IMR-90 (cell line): ENCODE measurements around the gene CD44. TPM values are rescaled to one million over a fixed set of nuclear protein-coding genes. Genes with fewer than 3 reads are reported as not detected.

Source experiments
- ATAC-seq: fragments of 200-7000 bp; cut with Tn5 transposase; 2 replicates; pipeline ENCODE4 v1.9.1; 2020; ENCODE audit warnings: low read depth, mild to moderate bottlenecking, moderate library complexity
- BruUV-seq: library from RNA; stranded (reverse); fragments of 400-500 nt; replicated peaks from 2 replicates; lab custom pipeline; 2021; lab: Mats Ljungman, UMichigan
- CTCF ChIA-PET: fragments of 300-600 bp; formaldehyde crosslinking; extraction: SDS; loops from one replicate; lab custom pipeline; 2021; ENCODE audit warnings: antibody characterized with exemption; lab: Yijun Ruan, JAX
- POLR2A ChIA-PET: fragments of 300-600 bp; sonication (Branson Sonifier 250); formaldehyde crosslinking; loops from one replicate; lab custom pipeline; 2022; ENCODE audit warnings: antibody characterized with exemption; ENCODE audit not compliant: unreplicated experiment; lab: Charles Lee
- DNase-seq: peaks from one replicate; pipeline ENCODE4 v3.0.0; 2013
- H2AFZ ChIP-seq: replicated peaks from 2 replicates; pipeline ENCODE3; 2013; ENCODE audit warnings: low read length, mild to moderate bottlenecking; ENCODE audit not compliant: poor library complexity
- H2AK5ac ChIP-seq: 2 replicates; pipeline ENCODE4 v1.6.1; 2013; ENCODE audit warnings: low read depth, low read length, inconsistent platforms
- H2AK9ac ChIP-seq: replicated peaks from 2 replicates; pipeline ENCODE3; 2013; ENCODE audit warnings: mild to moderate bottlenecking, low read depth, low read length, moderate library complexity; ENCODE audit not compliant: poor library complexity
- H2BK120ac ChIP-seq: 2 replicates; pipeline ENCODE4 v1.6.1; 2013; ENCODE audit warnings: low read depth, low read length, inconsistent platforms
- H2BK15ac ChIP-seq: 3 replicates; pipeline ENCODE4 v1.6.1; 2013; ENCODE audit warnings: low read depth, low read length, inconsistent platforms
- H2BK20ac ChIP-seq: 2 replicates; pipeline ENCODE4 v1.6.1; 2013; ENCODE audit warnings: low read depth, mild to moderate bottlenecking, inconsistent platforms, low read length, moderate library complexity
- H2BK5ac ChIP-seq: 2 replicates; pipeline ENCODE4 v1.6.1; 2013; ENCODE audit warnings: mild to moderate bottlenecking, low read depth, low read length, inconsistent platforms; ENCODE audit not compliant: poor library complexity, severe bottlenecking
- H3K14ac ChIP-seq: replicated peaks from 2 replicates; pipeline ENCODE4 v1.6.1; 2013; ENCODE audit warnings: low read depth, low read length, inconsistent platforms
- H3K18ac ChIP-seq: 2 replicates; pipeline ENCODE4 v1.6.1; 2013; ENCODE audit warnings: low read depth, low read length, control low read depth
- H3K23ac ChIP-seq: 2 replicates; pipeline ENCODE4 v1.6.1; 2013; ENCODE audit warnings: low read depth, low read length, inconsistent platforms
- H3K27ac ChIP-seq: 2 replicates; pipeline ENCODE4 v1.5.1; 2013; ENCODE audit warnings: mild to moderate bottlenecking, control low read depth, low read length; ENCODE audit not compliant: insufficient read depth
- H3K27me3 ChIP-seq: 2 replicates; pipeline ENCODE4 v1.6.1; 2013; ENCODE audit warnings: low read length; ENCODE audit not compliant: control insufficient read depth, insufficient read depth
- H3K36me3 ChIP-seq: 2 replicates; pipeline ENCODE4 v1.6.1; 2013; ENCODE audit warnings: low read length, mixed read lengths; ENCODE audit not compliant: control insufficient read depth, insufficient read depth
- H3K4ac ChIP-seq: 2 replicates; pipeline ENCODE4 v1.6.1; 2013; ENCODE audit warnings: low read depth, low read length, inconsistent platforms
- H3K4me1 ChIP-seq: 2 replicates; pipeline ENCODE4 v1.6.1; 2013; ENCODE audit warnings: low read length, mixed read lengths; ENCODE audit not compliant: control insufficient read depth, insufficient read depth
- H3K4me2 ChIP-seq: 2 replicates; pipeline ENCODE4 v1.6.1; 2013; ENCODE audit warnings: low read depth, mild to moderate bottlenecking, control low read depth, low read length, moderate library complexity
- H3K4me3 ChIP-seq: 2 replicates; pipeline ENCODE4 v1.5.1; 2013; ENCODE audit warnings: low read depth, mild to moderate bottlenecking, control low read depth, low read length, moderate library complexity; ENCODE audit not compliant: insufficient read depth
- H3K56ac ChIP-seq: 2 replicates; pipeline ENCODE4 v1.6.1; 2013; ENCODE audit warnings: low read length, inconsistent platforms; ENCODE audit not compliant: insufficient read depth; ENCODE audit errors: extremely low read depth
- H3K79me1 ChIP-seq, 2 experiments: 2 replicates each; pipeline ENCODE4 v1.6.1; 2013; ENCODE audit warnings: low read length in 2 of 2, inconsistent platforms in 1 of 2, low read depth in 1 of 2
- H3K9ac ChIP-seq: 2 replicates; pipeline ENCODE4 v1.6.1; 2013; ENCODE audit warnings: low read depth, low read length, control low read depth
- H3K9me1 ChIP-seq: 2 replicates; pipeline ENCODE4 v1.6.1; 2013; ENCODE audit warnings: low read length, inconsistent platforms; ENCODE audit not compliant: insufficient read depth
- H3K9me3 ChIP-seq: 2 replicates; pipeline ENCODE4 v1.6.1; 2013; ENCODE audit warnings: low read length; ENCODE audit not compliant: control insufficient read depth, insufficient read depth
- H4K20me1 ChIP-seq: 2 replicates; pipeline ENCODE4 v1.6.1; 2013; ENCODE audit warnings: low read length, inconsistent platforms; ENCODE audit not compliant: insufficient read depth
- H4K5ac ChIP-seq: 2 replicates; pipeline ENCODE4 v1.6.1; 2013; ENCODE audit warnings: mild to moderate bottlenecking, low read depth, low read length, control low read depth
- H4K8ac ChIP-seq, 2 experiments: 2 replicates each; pipeline ENCODE4 v1.6.1; 2013; ENCODE audit warnings: low read depth in 2 of 2, low read length in 2 of 2, control low read depth in 1 of 2, inconsistent platforms in 1 of 2
- H4K91ac ChIP-seq: 2 replicates; pipeline ENCODE4 v1.6.1; 2013; ENCODE audit warnings: low read depth, low read length, inconsistent platforms; ENCODE audit not compliant: insufficient read depth
- CHD1 ChIP-seq: IDR thresholded peaks from 2 replicates; pipeline ENCODE4 v1.6.1; 2012; ENCODE audit warnings: low read depth, low read length, improper control_type of control experiment
- ELK1 ChIP-seq: fragments of 150-350 bp; IDR thresholded peaks from 2 replicates; pipeline ENCODE4 v1.6.1; 2016; ENCODE audit warnings: low read depth, mild to moderate bottlenecking, low read length, moderate library complexity, borderline replicate concordance
- FOS ChIP-seq: fragments of 150-350 bp; IDR thresholded peaks from 2 replicates; pipeline ENCODE4 v1.6.1; 2016; ENCODE audit warnings: low read depth, low read length
- MXI1 ChIP-seq: IDR thresholded peaks from 2 replicates; pipeline ENCODE4 v1.6.1; 2012; ENCODE audit warnings: low read depth, mild to moderate bottlenecking, low read length, moderate library complexity, borderline replicate concordance
- POLR2A ChIP-seq: IDR thresholded peaks from 2 replicates; pipeline ENCODE4 v1.6.1; 2012; ENCODE audit warnings: mild to moderate bottlenecking, low read depth, low read length
- RAD21 ChIP-seq: IDR thresholded peaks from 2 replicates; pipeline ENCODE4 v1.6.1; 2012; ENCODE audit warnings: low read length, improper control_type of control experiment
- WGBS, 2 experiments: methylation state at CpG; one replicate each; pipeline versions ENCODE4 v1.1.5 to v1.1.7; 2013; ENCODE audit warnings: missing lambda C conversion rate in 2 of 2; ENCODE audit not compliant: insufficient read length in 1 of 2; ENCODE audit errors: extremely low coverage in 2 of 2; 5-methylcytosine and 5-hydroxymethylcytosine counted together
- dilution Hi-C: fragments of 300-500 bp; cut with HindIII; formaldehyde crosslinking; loops from one replicate; pipeline ENCODE4 v1.14.3; 2018; ENCODE audit warnings: low sequenced_read_pairs; ENCODE audit not compliant: unreplicated experiment
- in situ Hi-C: fragments of 300-500 bp; cut with MboI; formaldehyde crosslinking; loops from 3 replicates; pipeline ENCODE4 v1.14.3; 2019; ENCODE audit warnings: low sequenced_read_pairs, inconsistent platforms, mixed read lengths
- intact Hi-C: fragments of 100-400 bp; cut with micrococcal nuclease; formaldehyde crosslinking; loops from 2 replicates; pipeline ENCODE4 v1.10.0; 2022
- polyA plus RNA-seq, 3 experiments: library from polyadenylated mRNA; depleted of rRNA; stranded (reverse); fragments of >200 nt; gene quantifications; 2 replicates each; pipeline ENCODE4 v1.2.3, GENCODE V29; 2012; ENCODE audit warnings: low replicate concordance in 1 of 3
- total RNA-seq: library from RNA; depleted of rRNA; stranded (reverse); fragments of >200 nt; gene quantifications from 2 replicates; pipeline ENCODE4 v1.2.3, GENCODE V29; 2012

Gene CD44
- total and polyA plus RNA-seq, 2 of the 4 experiments (the other 2 are of a cell fraction) = 357 to 947 TPM

- no peak for TF ChIP-seq ELK1
- no peak for TF ChIP-seq POLR2A
- no peak for TF ChIP-seq CHD1
- no peak for TF ChIP-seq MXI1
These were observed 40.1 kb upstream of the CD44 start (continued) for GRCh38 chr11:35098855-35099254.

- Histone ChIP-seq H3K4ac (peak overlapping the region; percentile 89), H3K27ac (peak overlapping the region; percentile 77; the same call in 1 of the 2 replicates), H2BK120ac (peak overlapping the region; percentile 95), H4K8ac (peak overlapping the region in 1 of 2 experiments; percentile 82; a peak in 3 of 4 replicates), H3K4me3 (no peak overlapping the region), H3K23ac (peak overlapping the region; percentile 12; the same call in 1 of the 2 replicates), H2AFZ (no peak overlapping the region), H3K18ac (peak overlapping the region; percentile 84; the same call in 1 of the 2 replicates), H4K91ac (peak overlapping the region; percentile 86), H2BK5ac (peak overlapping the region; percentile 90), H4K5ac (peak overlapping the region; percentile 72), H3K4me1 (peaks cover 8% of the 10 kb centered on the region), H2AK9ac (no peak overlapping the region), H3K9ac (no peak overlapping the region), H3K79me1 (peaks cover 0 to 9% of the 10 kb centered on the region in 2 experiments; a peak in 3 of 4 replicates), H3K56ac (peak overlapping the region; percentile 51), H3K36me3 (no peaks in the 10 kb centered on the region), H3K14ac (peak overlapping the region; percentile 73), H2BK15ac (peak overlapping the region; percentile 91; the same call in 2 of the 3 replicates), H4K20me1 (no peaks in the 10 kb centered on the region), H3K9me3 (no peaks in the 10 kb centered on the region), H3K9me1 (peaks cover 7% of the 10 kb centered on the region), H3K4me2 (peak overlapping the region; percentile 54; the same call in 1 of the 2 replicates), H2AK5ac (peak overlapping the region; percentile 96), H3K27me3 (no peaks in the 10 kb centered on the region), H2BK20ac (peak overlapping the region; percentile 94)
- BruUV-seq = no TSS peak
- dilution Hi-C loops (no loop called here), in situ Hi-C loops (no loop called here), intact Hi-C loops (no loop called here)
- 33% methylated on average over 1 of the region's 6 CpGs; no CpG with 5 or more reads in 1 of the 2 experiments for WGBS, 2 experiments
- TF ChIP-seq RAD21 (0 out of 2 replicates have a peak, but pooled peaks have one; percentile 2), FOS (peak; percentile 77), MXI1 (no peak)
- CTCF ChIA-PET = no interaction called here
- DNase-seq (peak; percentile 69), ATAC-seq (peak; percentile 93)
- POLR2A ChIA-PET = no interaction called here
These were observed 39.5 kb upstream of the CD44 start for GRCh38 chr11:35099278-35100012.
